B cell (primary cell): ENCODE results near the gene PARD3. TPM values are rescaled to one million over a fixed set of nuclear protein-coding genes. Genes with fewer than 3 reads are reported as not detected.

Source experiments
- ATAC-seq: fragments of 200-7000 bp; cut with Tn5 transposase; one replicate; pipeline ENCODE4 v1.10.0; 2021; ENCODE audit warnings: low read depth, mild to moderate bottlenecking, moderate number of reproducible peaks, moderate library complexity
- CTCF ChIA-PET: fragments of 350-600 bp; sonication (Branson Sonifier 250); formaldehyde crosslinking; loops from one replicate; lab custom pipeline; 2021; ENCODE audit warnings: antibody characterized with exemption, inconsistent platforms; lab: Charles Lee
- POLR2A ChIA-PET: fragments of 350-600 bp; sonication (Branson Sonifier 250); formaldehyde crosslinking; loops from one replicate; lab custom pipeline; 2021; ENCODE audit warnings: antibody characterized with exemption; lab: Charles Lee
- DNase-seq: peaks from one replicate; pipeline ENCODE4 v3.0.0; 2013
- H2AFZ ChIP-seq: 2 replicates; pipeline ENCODE4 v1.6.1; 2012; ENCODE audit warnings: mild to moderate bottlenecking, low read depth, low read length; ENCODE audit not compliant: insufficient read depth, poor library complexity, severe bottlenecking
- H3K27ac ChIP-seq, 2 donors: 1 replicate in 1 of 2; 2 replicates in 1 of 2; pipeline ENCODE4 v1.5.1; 2012 to 2013; ENCODE audit warnings: low read length in 2 of 2, mild to moderate bottlenecking in 2 of 2, moderate library complexity in 1 of 2
- H3K27me3 ChIP-seq, 4 experiments: fragments of 200-600 bp in 1 of 4; sonication (generic) in 1 of 4; replicated peaks in 1 of 4; 1 replicate in 2 of 4; 2 replicates in 2 of 4; pipeline versions ENCODE4 v1.6.1 to v1.7.0; 2013 to 2016; ENCODE audit warnings: low read length in 3 of 4, mild to moderate bottlenecking in 2 of 4, mixed read lengths in 1 of 4, moderate library complexity in 1 of 4; ENCODE audit not compliant: insufficient read depth in 4 of 4, control insufficient read depth in 3 of 4; ENCODE audit errors: control extremely low read depth in 1 of 4
- H3K36me3 ChIP-seq, 2 experiments: replicated peaks in 1 of 2; 1 replicate in 1 of 2; 2 replicates in 1 of 2; pipeline versions ENCODE4 v1.6.1 to v1.7.1; 2013; ENCODE audit warnings: low read length in 1 of 2; ENCODE audit not compliant: insufficient read depth in 2 of 2, control insufficient read depth in 1 of 2; ENCODE audit errors: control extremely low read depth in 1 of 2, extremely low read depth in 1 of 2
- H3K4me1 ChIP-seq, 2 donors: fragments of 200-600 bp in 1 of 2; sonication (generic) in 1 of 2; 1 replicate in 1 of 2; 2 replicates in 1 of 2; pipeline versions ENCODE4 v1.5.1 to v1.6.1; 2013 to 2017; ENCODE audit warnings: low read length in 2 of 2; ENCODE audit not compliant: control insufficient read depth in 2 of 2, insufficient read depth in 2 of 2
- H3K4me2 ChIP-seq: replicated peaks from 2 replicates; pipeline ENCODE3; 2012; ENCODE audit warnings: mild to moderate bottlenecking, low read depth, low read length; ENCODE audit not compliant: poor library complexity, severe bottlenecking
- H3K4me3 ChIP-seq, 5 experiments: fragments of 200-600 bp in 1 of 5; sonication (generic) in 1 of 5; 1 replicate in 3 of 5; 2 replicates in 2 of 5; pipeline versions ENCODE4 v1.5.1 to v1.7.0; 2011 to 2016; ENCODE audit warnings: low read length in 4 of 5, mild to moderate bottlenecking in 4 of 5, low read depth in 2 of 5, control low read depth in 1 of 5, moderate library complexity in 1 of 5; ENCODE audit not compliant: insufficient read depth in 1 of 5; ENCODE audit errors: control extremely low read depth in 1 of 5, extremely low read depth in 1 of 5
- H3K79me2 ChIP-seq: fragments of 200-600 bp; sonication (generic); one replicate; pipeline ENCODE4 v1.6.0; 2016; ENCODE audit warnings: low read length; ENCODE audit not compliant: control insufficient read depth, insufficient read depth
- H3K9ac ChIP-seq: fragments of 200-600 bp; sonication (generic); 2 replicates; pipeline ENCODE4 v1.6.1; 2017; ENCODE audit warnings: mild to moderate bottlenecking, low read length, moderate library complexity
- H3K9me3 ChIP-seq, 3 donors: one replicate each; pipeline versions ENCODE4 v1.6.1 to v1.7.1; 2013; ENCODE audit warnings: low read length in 2 of 3; ENCODE audit not compliant: control insufficient read depth in 2 of 3, insufficient read depth in 1 of 3; ENCODE audit errors: control extremely low read depth in 1 of 3
- H4K20me1 ChIP-seq: 2 replicates; pipeline ENCODE4 v1.6.0; 2012; ENCODE audit warnings: mild to moderate bottlenecking, low read length; ENCODE audit not compliant: insufficient read depth, control insufficient read depth, poor library complexity, severe bottlenecking
- H3K27ac Mint-ChIP-seq: one replicate; pipeline ENCODE4 v1.8.0; 2021; ENCODE audit warnings: mixed read lengths
- H3K27me3 Mint-ChIP-seq: one replicate; pipeline ENCODE4 v1.8.0; 2021; ENCODE audit warnings: mixed read lengths
- H3K4me1 Mint-ChIP-seq: one replicate; pipeline ENCODE4 v1.8.0; 2021; ENCODE audit warnings: mixed read lengths
- H3K4me3 Mint-ChIP-seq: one replicate; pipeline ENCODE4 v1.8.0; 2021; ENCODE audit warnings: mixed read lengths
- H3K9me3 Mint-ChIP-seq: one replicate; pipeline ENCODE4 v1.8.0; 2022; ENCODE audit warnings: mixed read lengths; ENCODE audit not compliant: insufficient read depth
- CTCF ChIP-seq: fragments of 200-600 bp; IDR thresholded peaks from one replicate; pipeline ENCODE4 v1.8.0; 2022; ENCODE audit warnings: antibody characterized with exemption, mild to moderate bottlenecking
- EZH2 ChIP-seq: IDR thresholded peaks from 2 replicates; pipeline ENCODE4 v1.6.1; 2012; ENCODE audit warnings: borderline replicate concordance, low read depth, mild to moderate bottlenecking, moderate library complexity, low read length; ENCODE audit not compliant: insufficient read depth, poor library complexity, severe bottlenecking
- WGBS: methylation state at CpG from one replicate; pipeline ENCODE4 v1.1.5; 2013; ENCODE audit warnings: missing lambda C conversion rate; ENCODE audit not compliant: insufficient coverage; 5-methylcytosine and 5-hydroxymethylcytosine counted together
- intact Hi-C: fragments of 100-400 bp; cut with micrococcal nuclease; formaldehyde crosslinking; loops from one replicate; pipeline ENCODE4 v1.10.0; 2022
- polyA plus RNA-seq: library from polyadenylated mRNA; depleted of rRNA; stranded (reverse); fragments of >200 nt; gene quantifications from 2 replicates; pipeline ENCODE4 v1.2.3, GENCODE V29; 2012
- total RNA-seq, 2 donors: library from RNA; stranded (reverse); fragments of 120-200 nt in 1 of 2; gene quantifications; 1 replicate in 1 of 2; 2 replicates in 1 of 2; pipeline versions ENCODE4 v1.2.3 to v1.2.4, GENCODE V29; 2013 to 2022

PARD3 gene
- total and polyA plus RNA-seq, 2 donors (not counting 1 experiment from before 2014, with no cell fraction given) = not detected

DNA sequence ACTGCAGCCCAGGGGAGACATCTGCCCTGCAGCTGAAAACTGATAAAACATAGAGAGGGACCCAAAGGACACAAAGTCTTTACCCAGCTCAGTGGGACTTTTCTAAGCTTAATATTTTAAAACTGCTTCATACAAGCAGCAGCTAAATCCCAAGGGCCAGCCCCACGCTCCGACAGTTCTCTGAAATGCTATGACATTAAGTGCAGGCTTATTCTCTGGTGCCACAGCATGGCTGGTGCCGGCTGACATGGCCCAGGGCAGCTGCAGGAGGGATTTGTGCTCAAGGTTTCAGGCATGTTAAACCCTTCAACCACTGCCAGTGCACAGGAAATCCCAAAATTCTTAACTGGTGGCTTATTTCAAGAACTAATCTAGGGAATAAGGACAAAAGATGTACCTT lies 170.9 kb downstream of the PARD3 start:
- no peak overlapping the region for H3K9ac ChIP-seq
- H2AFZ ChIP-seq = no peak overlapping the region
- H3K4me3 ChIP-seq = no peak overlapping the region
- 78% methylated on average over 3 of the region's 3 CpGs for WGBS
- intact Hi-C loops = no loop called here
- H3K4me2 ChIP-seq = no peak overlapping the region
- no peaks in the 10 kb centered on the region for H3K79me2 ChIP-seq
- no peaks in the 10 kb centered on the region for H4K20me1 ChIP-seq
- H3K4me1 ChIP-seq = no peaks in the 10 kb centered on the region
- no peak overlapping the region for H3K27ac ChIP-seq
- POLR2A ChIA-PET = no interaction called here
- CTCF ChIA-PET = no interaction called here
- no peak overlapping the region for H3K4me3 Mint-ChIP-seq
- DNase-seq (no peak), ATAC-seq (no peak)
- H3K36me3 ChIP-seq = no peaks in the 10 kb centered on the region
- TF ChIP-seq CTCF (no peak), EZH2 (no peak)
- H3K27ac Mint-ChIP-seq = no peak overlapping the region
- H3K4me1 Mint-ChIP-seq = no peaks in the 10 kb centered on the region
- H3K27me3 Mint-ChIP-seq = no peaks in the 10 kb centered on the region
- no peaks in the 10 kb centered on the region for H3K9me3 Mint-ChIP-seq
- H3K27me3 ChIP-seq = no peaks in the 10 kb centered on the region
- no peaks in the 10 kb centered on the region for H3K9me3 ChIP-seq

GRCh38 chr10:34643620-34644019 lies 171.5 kb downstream of the PARD3 start:
- no peak for TF ChIP-seq CTCF
- no peak for TF ChIP-seq EZH2
- WGBS = no CpG with 5 or more reads among the region's 5 CpGs
- Histone ChIP-seq H2AFZ (no peak overlapping the region), H3K27ac (no peak overlapping the region), H3K4me2 (no peak overlapping the region), H3K9me3 (no peaks in the 10 kb centered on the region), H3K4me1 (no peaks in the 10 kb centered on the region), H3K9ac (no peak overlapping the region), H3K79me2 (no peaks in the 10 kb centered on the region), H3K27me3 (no peaks in the 10 kb centered on the region), H3K36me3 (no peaks in the 10 kb centered on the region), H4K20me1 (no peaks in the 10 kb centered on the region), H3K4me3 (no peak overlapping the region)
- Mint-ChIP-seq H3K9me3 (no peaks in the 10 kb centered on the region), H3K27me3 (no peaks in the 10 kb centered on the region), H3K4me3 (no peak overlapping the region), H3K4me1 (no peaks in the 10 kb centered on the region), H3K27ac (no peak overlapping the region)
- intact Hi-C loops = no loop called here
- ATAC-seq (no peak), DNase-seq (no peak)
- CTCF ChIA-PET = no interaction called here
- POLR2A ChIA-PET = no interaction called here
